ENCODE measurements around the gene C5orf24. TPM values are rescaled to one million over a fixed set of nuclear protein-coding genes. Genes with fewer than 3 reads are reported as not detected.
"Not testable (repeated sequence)": the region's sequence is repeated elsewhere in the genome, so short reads cannot be mapped to it uniquely, and the experiment has no call there.

The C5orf24 gene
- total RNA-seq, 5 donors from 2014 or later (not counting 1 experiment from before 2014, with no cell fraction given): 23.0 to 34.9 (median 29.0) TPM

GRCh38 chr5:134846641-134846960, 833 bp downstream of the C5orf24 start:
- H3K4me1 ChIP-seq (ENCODE audit: control insufficient read depth in 1 of 2, extremely low read depth in 1 of 2, insufficient read depth in 2 of 2, low read length in 2 of 2): peaks cover 8 to 31% of the 10 kb centered on the region in 2 experiments
- ATAC-seq (replicated peaks in 1 of 4) (peak in 1 of 4 experiments; percentile 7), DNase-seq (peak in 2 of 35 experiments; percentile 1 to 46)
- no peaks in the 10 kb centered on the region for H3K27me3 ChIP-seq (replicated peaks in 1 of 2; ENCODE audit: control insufficient read depth in 2 of 2, extremely low read depth in 1 of 2, insufficient read depth in 2 of 2, low read length in 1 of 2)
- ChIA-PET CTCF (interaction anchor here in 1 of 2 donors (1.4 kb wide), 1 partner anchor 58 kb away, joined by 6 read pairs; no protein-coding TSS in a partner anchor), POLR2A (interaction anchor here in 1 of 2 donors (0.5 to 0.8 kb wide), 2 partner anchors 475 to 1791 kb away, joined by 3 read pairs; partner anchors contain the start of gene UBE2B)
- Mint-ChIP-seq H3K27me3 (no peaks in the 10 kb centered on the region), H3K4me1 (peaks cover 34 to 42% (median 38%) of the 10 kb centered on the region in 3 donors), H3K9me3 (no peaks in the 10 kb centered on the region), H3K36me3 (peaks cover 7% of the 10 kb centered on the region), H3K27ac (peak overlapping the region; percentile 80 to 96), H3K4me3 (peak overlapping the region; percentile 81 to 93 (median 92))
- peak overlapping the region; percentile 85 for H3K27ac ChIP-seq (ENCODE audit: low read length)
- 0% methylated on average over 4 of the region's 11 CpGs for WGBS (ENCODE audit: insufficient coverage)
- H3K36me3 ChIP-seq (ENCODE audit: control insufficient read depth in 2 of 2, extremely low read depth in 1 of 2, insufficient read depth in 1 of 2, low read length in 1 of 2): peaks cover 0 to 14% of the 10 kb centered on the region in 2 donors
- no peaks in the 10 kb centered on the region for H3K9me3 ChIP-seq
- peak overlapping the region; percentile 66 to 96 for H3K4me3 ChIP-seq (ENCODE audit: control insufficient read depth in 1 of 2, extremely low read depth in 1 of 2, low read length in 1 of 2)

GRCh38 chr5:134849434-134849933, 3.7 kb downstream of the C5orf24 start:
- H3K27ac ChIP-seq (ENCODE audit: low read length); DNase-seq; H3K27me3 ChIP-seq (replicated peaks in 1 of 2; ENCODE audit: control insufficient read depth in 2 of 2, extremely low read depth in 1 of 2, insufficient read depth in 2 of 2, low read length in 1 of 2); H3K4me3 ChIP-seq (ENCODE audit: control insufficient read depth in 1 of 2, extremely low read depth in 1 of 2, low read length in 1 of 2); H3K9me3 Mint-ChIP-seq; H3K36me3 Mint-ChIP-seq; H3K27ac Mint-ChIP-seq; H3K9me3 ChIP-seq; H3K27me3 Mint-ChIP-seq; ATAC-seq (replicated peaks in 1 of 4): not testable (repeated sequence)
- WGBS (ENCODE audit: insufficient coverage): no CpG with 5 or more reads among the region's 7 CpGs
- H3K4me1 ChIP-seq (ENCODE audit: control insufficient read depth in 1 of 2, extremely low read depth in 1 of 2, insufficient read depth in 2 of 2, low read length in 2 of 2): peaks cover 8 to 31% of the 10 kb centered on the region in 2 experiments
- H3K4me1 Mint-ChIP-seq: peaks cover 45 to 57% (median 52%) of the 10 kb centered on the region in 3 donors
- CTCF ChIA-PET: interaction anchor here (0.6 to 0.8 kb wide), 5 partner anchors 13 to 541 kb away, joined by 3 to 9 read pairs (median 4); no protein-coding TSS in a partner anchor
- H3K4me3 Mint-ChIP-seq: peak overlapping the region in 1 of 3 donors; percentile 17
- H3K36me3 ChIP-seq (ENCODE audit: control insufficient read depth in 2 of 2, extremely low read depth in 1 of 2, insufficient read depth in 1 of 2, low read length in 1 of 2): peaks cover 0 to 19% of the 10 kb centered on the region in 2 donors
- POLR2A ChIA-PET: interaction anchor here (0.7 to 1.4 kb wide), 2 partner anchors 10 to 13 kb away, joined by 6 to 11 read pairs; no protein-coding TSS in a partner anchor

GRCh38 chr5:134851307-134851923, 5.6 kb downstream of the C5orf24 start:
- DNase-seq: peak in 1 of 35 experiments; percentile 12
- no peak overlapping the region for H3K27ac ChIP-seq (ENCODE audit: low read length)
- ATAC-seq (replicated peaks in 1 of 4): no peak

GRCh38 chr5:134856465-134856864, 10.7 kb downstream of the C5orf24 start:
- not testable (repeated sequence) for H3K27ac ChIP-seq (ENCODE audit: low read length); H3K9me3 Mint-ChIP-seq; ATAC-seq (replicated peaks in 1 of 4); H3K4me3 ChIP-seq (ENCODE audit: control insufficient read depth in 1 of 2, extremely low read depth in 1 of 2, low read length in 1 of 2); H3K27me3 Mint-ChIP-seq; H3K9me3 ChIP-seq; H3K27ac Mint-ChIP-seq; DNase-seq; H3K27me3 ChIP-seq (replicated peaks in 1 of 2; ENCODE audit: control insufficient read depth in 2 of 2, extremely low read depth in 1 of 2, insufficient read depth in 2 of 2, low read length in 1 of 2); H3K4me1 ChIP-seq (ENCODE audit: control insufficient read depth in 1 of 2, extremely low read depth in 1 of 2, insufficient read depth in 2 of 2, low read length in 2 of 2); H3K4me3 Mint-ChIP-seq
- POLR2A ChIA-PET: interaction anchor here in 1 of 2 donors (0.7 kb wide), 1 partner anchor 1904 kb away, joined by 5 read pairs; no protein-coding TSS in a partner anchor
- Mint-ChIP-seq H3K4me1 (peaks cover 28 to 33% (median 32%) of the 10 kb centered on the region in 3 donors), H3K36me3 (peaks cover 22% of the 10 kb centered on the region)
- CTCF ChIA-PET: interaction anchor here in 1 of 2 donors (1.0 kb wide), 1 partner anchor 14 kb away, joined by 3 read pairs; no protein-coding TSS in a partner anchor
- H3K36me3 ChIP-seq (ENCODE audit: control insufficient read depth in 2 of 2, extremely low read depth in 1 of 2, insufficient read depth in 1 of 2, low read length in 1 of 2): peaks cover 0 to 41% of the 10 kb centered on the region in 2 donors
- no CpG with 5 or more reads among the region's 7 CpGs for WGBS (ENCODE audit: insufficient coverage)

More at GRCh38 chr5:134851307-134851923, 5.6 kb downstream of the C5orf24 start:
- Histone ChIP-seq H3K4me3 (ENCODE audit: control insufficient read depth in 1 of 2, extremely low read depth in 1 of 2, low read length in 1 of 2) (no peak overlapping the region), H3K9me3 (no peaks in the 10 kb centered on the region), H3K4me1 (ENCODE audit: control insufficient read depth in 1 of 2, extremely low read depth in 1 of 2, insufficient read depth in 2 of 2, low read length in 2 of 2) (peaks cover 3 to 21% of the 10 kb centered on the region in 2 experiments), H3K36me3 (ENCODE audit: control insufficient read depth in 2 of 2, extremely low read depth in 1 of 2, insufficient read depth in 1 of 2, low read length in 1 of 2) (peaks cover 0 to 30% of the 10 kb centered on the region in 2 donors), H3K27me3 (replicated peaks in 1 of 2; ENCODE audit: control insufficient read depth in 2 of 2, extremely low read depth in 1 of 2, insufficient read depth in 2 of 2, low read length in 1 of 2) (no peaks in the 10 kb centered on the region)
- ChIA-PET CTCF (no interaction called here), POLR2A (interaction anchor here in 1 of 2 donors (0.6 kb wide), 2 partner anchors 631 to 651 kb away, joined by 3 read pairs; no protein-coding TSS in a partner anchor)
- no CpG with 5 or more reads among the region's 1 CpG for WGBS (ENCODE audit: insufficient coverage)
- H3K27ac Mint-ChIP-seq: peak overlapping the region in 1 of 2 donors; percentile 39
- H3K27me3 Mint-ChIP-seq: no peaks in the 10 kb centered on the region
- peaks cover 18% of the 10 kb centered on the region for H3K36me3 Mint-ChIP-seq
- H3K4me3 Mint-ChIP-seq: no peak overlapping the region
- H3K4me1 Mint-ChIP-seq: peaks cover 45 to 58% (median 53%) of the 10 kb centered on the region in 3 donors
- no peaks in the 10 kb centered on the region for H3K9me3 Mint-ChIP-seq

GRCh38 chr5:134857401-134857800, 11.6 kb downstream of the C5orf24 start:
- no peak overlapping the region for H3K27ac ChIP-seq (ENCODE audit: low read length)
- DNase-seq (no peak), ATAC-seq (replicated peaks in 1 of 4) (no peak)
- peaks cover 0 to 39% of the 10 kb centered on the region in 2 donors for H3K36me3 ChIP-seq (ENCODE audit: control insufficient read depth in 2 of 2, extremely low read depth in 1 of 2, insufficient read depth in 1 of 2, low read length in 1 of 2)
- Mint-ChIP-seq H3K4me1 (peaks cover 27 to 28% (median 28%) of the 10 kb centered on the region in 3 donors), H3K27me3 (no peaks in the 10 kb centered on the region), H3K4me3 (no peak overlapping the region), H3K27ac (no peak overlapping the region), H3K36me3 (peaks cover 21% of the 10 kb centered on the region), H3K9me3 (no peaks in the 10 kb centered on the region)
- POLR2A ChIA-PET: no interaction called here
- no peaks in the 10 kb centered on the region for H3K27me3 ChIP-seq (replicated peaks in 1 of 2; ENCODE audit: control insufficient read depth in 2 of 2, extremely low read depth in 1 of 2, insufficient read depth in 2 of 2, low read length in 1 of 2)
- CTCF ChIA-PET: no interaction called here
- no peaks in the 10 kb centered on the region for H3K4me1 ChIP-seq (ENCODE audit: control insufficient read depth in 1 of 2, extremely low read depth in 1 of 2, insufficient read depth in 2 of 2, low read length in 2 of 2)
- H3K4me3 ChIP-seq (ENCODE audit: control insufficient read depth in 1 of 2, extremely low read depth in 1 of 2, low read length in 1 of 2): no peak overlapping the region
- WGBS (ENCODE audit: insufficient coverage): no CpG with 5 or more reads among the region's 3 CpGs
- H3K9me3 ChIP-seq: no peaks in the 10 kb centered on the region

GRCh38 chr5:134864707-134865106, 18.9 kb downstream of the C5orf24 start:
- no peak for ATAC-seq (replicated peaks in 1 of 4)
- no CpG with 5 or more reads among the region's 2 CpGs for WGBS (ENCODE audit: insufficient coverage)
- Histone ChIP-seq H3K27ac (ENCODE audit: low read length) (no peak overlapping the region), H3K9me3 (no peaks in the 10 kb centered on the region), H3K4me3 (ENCODE audit: control insufficient read depth in 1 of 2, extremely low read depth in 1 of 2, low read length in 1 of 2) (no peak overlapping the region), H3K27me3 (replicated peaks in 1 of 2; ENCODE audit: control insufficient read depth in 2 of 2, extremely low read depth in 1 of 2, insufficient read depth in 2 of 2, low read length in 1 of 2) (no peaks in the 10 kb centered on the region), H3K4me1 (ENCODE audit: control insufficient read depth in 1 of 2, extremely low read depth in 1 of 2, insufficient read depth in 2 of 2, low read length in 2 of 2) (no peaks in the 10 kb centered on the region), H3K36me3 (ENCODE audit: control insufficient read depth in 2 of 2, extremely low read depth in 1 of 2, insufficient read depth in 1 of 2, low read length in 1 of 2) (peaks cover 0 to 12% of the 10 kb centered on the region in 2 donors)
- ChIA-PET CTCF (no interaction called here), POLR2A (interaction anchor here (0.6 to 0.8 kb wide), 3 partner anchors 14 to 414 kb away, joined by 3 to 5 read pairs (median 3); no protein-coding TSS in a partner anchor)
- no peak overlapping the region for H3K4me3 Mint-ChIP-seq
- H3K27ac Mint-ChIP-seq: no peak overlapping the region
- no peaks in the 10 kb centered on the region for H3K9me3 Mint-ChIP-seq
- H3K27me3 Mint-ChIP-seq: no peaks in the 10 kb centered on the region
- no peak for DNase-seq
- peaks cover 3% of the 10 kb centered on the region for H3K36me3 Mint-ChIP-seq
- H3K4me1 Mint-ChIP-seq: no peaks in the 10 kb centered on the region
